ENCODE measurements around the gene KARS1.
"Not testable (repeated sequence)": the region's sequence is repeated elsewhere in the genome, so short reads cannot be mapped to it uniquely, and the experiment has no call there.

Gene KARS1

GRCh38 chr16:75624921-75625334, 22.5 kb downstream of the KARS1 start:
- DNase-seq (ENCODE audit: low read depth in 2 of 2) = no peak

GRCh38 chr16:75622761-75623605, 24.5 kb downstream of the KARS1 start, which contains the start of gene ADAT1:
TSS of gene ADAT1 (minus strand) at chr16:75623281. CDS start at chr16:75620799, 2,482 bp downstream.
- peak; percentile 95 to 96 for DNase-seq (ENCODE audit: low read depth in 2 of 2)

GRCh38 chr16:75621170-75621477, 26.3 kb downstream of the KARS1 start:
- DNase-seq (ENCODE audit: low read depth in 2 of 2) = no peak

GRCh38 chr16:75620326-75621169, 26.9 kb downstream of the KARS1 start:
- DNase-seq (ENCODE audit: low read depth in 2 of 2) = peak in 1 of 2 donors; percentile 59

GRCh38 chr16:75618780-75619179, 28.7 kb downstream of the KARS1 start:
- DNase-seq (ENCODE audit: low read depth in 2 of 2) = no peak

GRCh38 chr16:75617121-75617520, 30.3 kb downstream of the KARS1 start:
- no peak for DNase-seq (ENCODE audit: low read depth in 2 of 2)

GRCh38 chr16:75616521-75617010, 30.9 kb downstream of the KARS1 start:
- DNase-seq (ENCODE audit: low read depth in 2 of 2) = no peak

- no peak for DNase-seq (ENCODE audit: low read depth in 2 of 2)
Observed at GRCh38 chr16:75615619-75616018, 31.8 kb downstream of the KARS1 start.

- DNase-seq (ENCODE audit: low read depth in 2 of 2) = no peak
Observed at GRCh38 chr16:75614066-75614897, 33.2 kb downstream of the KARS1 start.

- DNase-seq (ENCODE audit: low read depth in 2 of 2) = no peak
Observed at GRCh38 chr16:75606507-75606906, 41.0 kb downstream of the KARS1 start.

- no peak for DNase-seq (ENCODE audit: low read depth in 2 of 2)
Observed at GRCh38 chr16:75603241-75603640, 44.2 kb downstream of the KARS1 start.

GRCh38 chr16:75599452-75600277, 47.8 kb downstream of the KARS1 start:
- no peak for DNase-seq (ENCODE audit: low read depth in 2 of 2)

- no peak for DNase-seq (ENCODE audit: low read depth in 2 of 2)
Observed at GRCh38 chr16:75593825-75594820, 53.3 kb downstream of the KARS1 start.

GRCh38 chr16:75593308-75593707, 54.2 kb downstream of the KARS1 start:
- no peak for DNase-seq (ENCODE audit: low read depth in 2 of 2)

GRCh38 chr16:75591927-75592326, 55.5 kb downstream of the KARS1 start:
- not testable (repeated sequence) for DNase-seq (ENCODE audit: low read depth in 2 of 2)

- DNase-seq (ENCODE audit: low read depth in 2 of 2) = no peak
Observed at GRCh38 chr16:75590920-75591843, 56.3 kb downstream of the KARS1 start.

GRCh38 chr16:75589306-75589705, 58.2 kb downstream of the KARS1 start:
- no peak for DNase-seq (ENCODE audit: low read depth in 2 of 2)

GRCh38 chr16:75588716-75589115, 58.7 kb downstream of the KARS1 start:
- no peak for DNase-seq (ENCODE audit: low read depth in 2 of 2)

All from stimulated activated CD8-positive, alpha-beta memory T cell treated with anti-CD3 and anti-CD28 coated beads, Interleukin-15, amount 100 ng/mL, for 48 hours (primary cell).